Left cardiac atrium (tissue), 4 donors: Measurements from ENCODE around the gene ZBTB32. TPM values are rescaled to one million over a fixed set of nuclear protein-coding genes. Genes with fewer than 3 reads are reported as not detected.
"Not testable (repeated sequence)": the region's sequence is repeated elsewhere in the genome, so short reads cannot be mapped to it uniquely, and the experiment has no call there.

ENCODE experiments used
- ATAC-seq, 2 donors: fragments of 200-7000 bp; cut with Tn5 transposase; one replicate each; pipeline ENCODE4 v1.9.1; 2020; ENCODE audit warnings: mild to moderate bottlenecking in 2 of 2, moderate library complexity in 2 of 2
- DNase-seq: peaks from one replicate; pipeline ENCODE4 v3.0.0-alpha.2; 2020
- intact Hi-C, 2 donors: fragments of 100-400 bp; cut with DNase I; formaldehyde crosslinking; loops; one replicate each; pipeline versions ENCODE4 v1.14.1 to v1.15.1; 2022 to 2023
- long read RNA-seq: library from polyadenylated mRNA; unstranded; transcript quantifications from one replicate; pipeline ENCODE4 v2.0.0, GENCODE V29; 2021
- total RNA-seq, 2 donors: library from RNA; stranded (reverse); fragmentation: NEBNext Ultra II Directional; extraction: Animal tissue kit (Norgen Biotek cat#: 25700); gene quantifications; one replicate each; pipeline ENCODE4 v1.2.1, GENCODE V29; 2021
- donor health status: DM: no; HTN: yes; CAD: no.
- donor health status: DM: no; HTN: yes; CAD: no; lungs with severe emphysema.
- donor health status: DM: yes; HTN: yes; CAD: no.
- donor health status: Dilated cardiomyopathy.

Gene ZBTB32
- not detected for total RNA-seq
- long read RNA-seq = 0 reads

DNA sequence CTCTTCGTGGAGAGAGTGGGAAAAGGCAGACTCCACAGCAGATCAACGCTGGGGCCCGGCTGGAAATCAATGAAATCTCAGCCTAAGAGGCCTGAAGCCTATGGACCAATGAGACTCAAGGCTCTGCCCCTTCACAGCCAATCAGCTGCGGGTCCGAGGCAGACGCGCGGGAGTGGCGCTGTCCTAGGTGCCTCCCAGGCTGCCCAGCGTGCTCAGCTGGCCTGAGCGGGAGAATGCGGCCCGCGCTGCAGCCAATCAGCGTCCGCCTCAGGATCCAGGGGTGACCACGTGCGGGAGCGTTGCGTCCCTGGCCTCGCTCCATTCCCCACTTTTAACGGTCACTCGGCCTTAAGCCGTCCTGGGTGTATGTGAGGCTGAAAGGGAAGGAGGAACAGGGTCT lies at the start of gene ZBTB32:
ZBTB32 (plus strand) TSS at position 341 of the 400 bp plus-strand sequence. CDS start 10,069 bp downstream, outside the sequence.
- intact Hi-C loops = no loop called here
- peak in 1 of 2 donors; percentile 27 for ATAC-seq
- no peak for DNase-seq

DNA sequence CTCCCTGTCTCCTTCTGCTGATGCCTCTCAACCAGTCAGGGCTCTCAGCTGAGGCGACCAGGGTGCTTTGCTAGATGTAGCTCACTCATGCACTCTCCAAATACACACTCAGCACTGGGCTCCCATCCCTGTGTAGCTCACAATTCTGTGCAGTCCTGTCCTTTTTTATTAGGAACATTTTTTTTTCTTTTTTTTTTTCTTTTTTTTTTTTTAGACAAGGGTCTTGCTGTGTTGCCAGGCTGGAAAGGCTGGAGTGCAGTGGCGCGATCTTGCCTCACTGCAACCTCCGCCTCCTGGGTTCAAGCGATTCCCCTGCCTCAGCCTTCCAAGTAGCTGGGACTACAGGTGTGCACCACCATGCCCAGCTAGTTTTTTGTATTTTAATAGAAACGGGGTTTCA lies 49.5 kb upstream of the ZBTB32 start:
- intact Hi-C loops, ATAC-seq, DNase-seq: not testable (repeated sequence)

DNA sequence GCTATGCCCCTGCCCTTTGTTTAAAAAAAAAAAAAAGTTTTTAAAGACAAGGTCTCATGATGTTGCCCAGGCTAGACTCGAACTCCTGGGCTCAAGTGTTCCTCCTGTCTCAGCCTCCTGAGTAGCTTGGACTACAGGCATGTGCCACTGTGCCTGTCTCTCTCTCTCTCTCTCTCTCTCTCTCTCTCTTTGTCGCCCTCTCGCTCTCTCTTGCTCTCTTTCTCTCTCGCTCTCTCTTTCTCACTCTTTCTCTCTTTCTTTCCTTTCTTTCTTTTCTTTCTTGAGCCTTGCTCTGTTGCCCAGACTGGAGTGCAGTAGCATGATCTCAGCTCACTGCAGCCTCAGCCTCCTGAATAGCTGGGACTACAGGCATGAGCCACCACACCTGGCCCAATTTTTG lies 48.8 kb upstream of the ZBTB32 start:
- DNase-seq (no peak), ATAC-seq (no peak)
- intact Hi-C loops = no loop called here

GRCh38 chr19:35656700-35657099 lies 47.7 kb upstream of the ZBTB32 start:
- ATAC-seq (no peak), DNase-seq (no peak)
- intact Hi-C loops = no loop called here

GRCh38 chr19:35657904-35658700 lies 46.3 kb upstream of the ZBTB32 start:
- ATAC-seq (no peak), DNase-seq (no peak)
- intact Hi-C loops = no loop called here

DNA sequence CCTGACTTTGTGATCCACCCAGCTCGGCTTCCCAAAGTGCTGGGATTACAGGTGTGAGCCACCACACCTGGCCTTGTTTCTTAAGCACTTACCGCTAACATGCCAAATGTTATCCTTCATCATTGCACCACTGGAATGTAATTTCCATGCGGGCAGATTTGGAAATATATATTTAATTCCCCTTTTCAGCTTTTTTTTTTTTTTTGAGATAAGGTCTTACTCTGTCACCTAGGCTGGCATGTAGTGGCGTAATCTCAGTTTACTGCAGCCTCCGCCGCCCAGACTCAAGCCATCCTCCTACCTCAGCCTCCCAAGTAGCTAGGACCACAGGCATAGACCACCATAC lies 42.4 kb upstream of the ZBTB32 start:
- ATAC-seq = no peak
- intact Hi-C loops = no loop called here

GRCh38 chr19:35663981-35664380 lies 40.4 kb upstream of the ZBTB32 start:
- intact Hi-C loops = no loop called here

More for the DNA sequence above, 42.4 kb upstream of the ZBTB32 start:
- no peak for DNase-seq

DNA sequence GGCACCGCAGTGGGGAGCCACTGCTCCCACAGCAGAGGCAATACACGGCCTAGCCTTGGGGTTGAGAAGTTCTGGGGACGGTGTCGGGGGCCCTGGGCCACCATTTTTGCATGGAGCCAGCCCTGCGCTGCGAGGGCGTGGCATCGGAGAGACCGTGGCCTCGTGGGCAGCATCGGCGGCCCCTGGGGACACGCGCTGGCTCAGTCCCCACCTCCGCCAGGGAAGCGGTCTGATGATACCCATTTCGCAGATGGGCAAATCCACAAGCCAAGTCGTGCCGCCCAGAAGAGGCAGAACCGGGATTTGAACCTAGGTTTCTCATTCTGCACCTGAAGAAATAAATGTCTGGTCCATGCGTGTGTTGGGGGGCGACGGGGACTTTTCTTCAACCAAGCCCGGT lies 39.2 kb upstream of the ZBTB32 start:
- DNase-seq (no peak), ATAC-seq (no peak)
- intact Hi-C loops = no loop called here

More at GRCh38 chr19:35663981-35664380, 40.4 kb upstream of the ZBTB32 start:
- ATAC-seq (no peak), DNase-seq (no peak)

DNA sequence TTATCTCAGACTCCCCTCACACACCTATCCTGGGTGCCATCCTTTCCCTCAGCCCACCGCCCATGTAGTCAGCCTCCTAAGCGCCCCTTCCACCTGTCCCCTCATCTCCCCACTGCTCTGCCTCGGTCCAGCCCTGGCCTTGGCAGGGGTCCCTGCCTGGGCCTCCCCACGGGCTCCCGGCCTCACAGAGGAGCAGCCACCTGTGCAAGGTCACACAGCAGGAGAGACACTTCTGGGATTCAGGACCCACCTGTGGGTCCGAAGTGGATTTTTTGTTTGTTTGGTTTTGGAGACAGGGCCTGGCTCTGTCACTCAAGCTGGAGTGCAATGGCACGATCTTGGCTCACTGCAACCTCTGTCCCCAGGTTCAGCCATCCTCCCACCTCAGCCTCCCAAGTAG lies 38.8 kb upstream of the ZBTB32 start:
- DNase-seq (no peak), ATAC-seq (no peak)
- intact Hi-C loops = no loop called here

DNA sequence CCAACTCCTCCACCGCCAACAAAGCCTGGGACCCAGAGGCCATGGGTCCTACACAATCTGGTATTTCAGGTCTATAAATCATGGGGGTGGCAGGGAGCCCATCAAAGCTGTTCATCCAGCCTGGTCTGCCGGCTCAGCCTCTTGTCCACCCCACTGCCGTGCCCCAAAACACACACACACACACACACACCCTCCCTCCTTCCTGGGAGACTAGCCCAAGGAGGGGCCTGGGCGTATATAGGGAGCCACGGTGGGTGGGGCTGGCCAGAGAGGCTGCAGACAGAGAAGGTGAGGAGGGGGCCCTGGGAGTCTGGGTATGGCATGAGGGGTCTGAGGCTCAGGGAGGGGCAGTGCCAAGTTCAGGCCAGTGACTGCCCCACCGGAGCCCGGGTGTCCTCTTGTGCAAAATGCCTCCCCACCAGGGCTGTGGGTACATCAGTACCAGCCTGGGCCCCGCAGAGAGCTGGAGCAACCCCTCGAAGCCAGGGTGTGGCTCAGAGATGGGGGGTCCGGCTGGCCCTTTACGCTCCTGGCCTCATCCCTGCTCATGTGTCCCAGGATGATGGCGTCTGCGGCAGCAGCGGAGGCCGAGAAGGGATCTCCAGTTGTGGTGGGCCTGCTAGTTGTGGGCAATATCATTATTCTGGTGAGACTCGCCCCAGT lies 38.0 kb upstream of the ZBTB32 start, which contains the start of gene UPK1A:
UPK1A (plus strand) TSS at position 267 of the 663 bp plus-strand sequence; CDS start at position 563, 296 bp downstream.
- no peak for DNase-seq
- no peak for ATAC-seq

DNA sequence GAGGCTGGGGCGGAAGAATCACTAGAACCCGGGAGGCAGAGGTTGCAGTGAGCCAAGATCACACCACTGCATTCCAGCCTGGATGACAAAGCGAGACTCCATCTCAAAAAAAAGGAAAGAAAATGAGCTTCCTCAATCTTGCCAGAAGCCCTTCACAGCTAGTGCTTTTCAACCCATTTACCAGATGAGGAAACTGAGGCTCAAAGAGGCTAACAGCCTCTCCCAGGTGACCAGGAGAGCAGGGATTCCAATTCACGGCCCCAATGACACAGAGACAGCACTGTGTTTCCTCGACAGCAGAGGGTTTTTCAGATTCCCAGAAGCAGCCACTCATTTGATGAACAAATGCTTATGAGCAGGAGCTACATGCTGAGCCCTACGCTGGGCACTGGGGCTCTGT lies 34.8 kb upstream of the ZBTB32 start:
- DNase-seq (no peak), ATAC-seq (no peak)
- intact Hi-C loops = no loop called here

More for the DNA sequence above, 38.0 kb upstream of the ZBTB32 start, which contains the start of gene UPK1A:
- intact Hi-C loops = no loop called here

DNA sequence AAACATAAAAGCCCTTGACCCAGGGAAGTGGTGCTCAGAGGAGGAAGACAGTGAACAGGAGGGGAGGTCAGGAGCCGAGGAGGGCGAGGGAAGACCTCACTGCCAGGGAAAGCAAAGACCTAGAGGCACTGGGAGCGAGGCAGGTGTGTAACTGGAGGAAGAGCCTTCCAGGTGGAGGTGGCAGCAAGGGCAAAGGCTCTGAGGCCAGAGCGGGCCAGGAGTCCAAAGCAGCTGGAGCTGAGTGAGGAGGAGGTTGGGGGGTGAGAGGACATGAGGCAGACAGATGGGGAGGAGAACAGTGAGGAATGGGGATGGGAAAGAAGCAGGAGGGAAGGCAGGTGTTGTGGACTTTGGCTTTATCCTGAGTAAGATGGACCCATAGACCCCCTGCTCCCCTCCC lies 34.4 kb upstream of the ZBTB32 start:
- no peak for DNase-seq
- no peak for ATAC-seq
- intact Hi-C loops = no loop called here

GRCh38 chr19:35670686-35671085 lies 33.7 kb upstream of the ZBTB32 start:
- DNase-seq = no peak
- intact Hi-C loops = no loop called here
- no peak for ATAC-seq

GRCh38 chr19:35671818-35672217 lies 32.5 kb upstream of the ZBTB32 start:
- ATAC-seq (no peak), DNase-seq (no peak)
- intact Hi-C loops = no loop called here

DNA sequence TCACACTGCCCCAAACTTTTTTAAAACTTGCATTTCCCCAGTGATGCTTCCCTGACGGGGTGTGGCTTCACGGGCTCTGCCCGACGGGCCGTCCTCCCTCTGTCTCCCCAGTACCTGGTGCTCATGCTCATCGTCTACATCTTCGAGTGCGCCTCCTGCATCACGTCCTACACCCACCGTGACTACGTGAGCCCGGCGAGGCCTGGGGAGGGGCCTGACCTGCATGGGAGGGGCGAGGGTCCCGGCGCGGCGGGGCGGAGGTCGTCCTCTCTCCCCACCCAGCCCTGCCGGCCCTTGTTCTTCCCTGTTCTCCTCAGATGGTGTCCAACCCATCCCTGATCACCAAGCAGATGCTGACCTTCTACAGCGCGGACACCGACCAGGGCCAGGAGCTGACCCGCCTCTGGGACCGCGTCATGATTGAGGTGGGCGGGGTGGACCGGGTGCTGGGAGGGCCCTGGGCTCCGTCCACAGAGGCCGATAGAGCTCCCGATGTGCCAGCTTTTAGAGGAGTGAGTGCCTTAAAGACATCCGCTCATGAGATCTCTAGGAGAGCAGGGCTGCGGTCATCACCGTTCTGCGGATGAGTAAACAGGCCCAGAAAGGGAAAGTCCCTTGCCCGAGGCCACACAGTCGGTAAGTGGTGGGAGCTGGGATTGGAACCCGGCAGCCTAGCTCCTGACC lies 31.1 kb upstream of the ZBTB32 start:
- peak; percentile 65 for DNase-seq
- intact Hi-C loops = no loop called here
- peak; percentile 71 to 93 for ATAC-seq

- DNase-seq (no peak), ATAC-seq (no peak)
- intact Hi-C loops = no loop called here
Observed at GRCh38 chr19:35675589-35676140, 28.7 kb upstream of the ZBTB32 start.

DNA sequence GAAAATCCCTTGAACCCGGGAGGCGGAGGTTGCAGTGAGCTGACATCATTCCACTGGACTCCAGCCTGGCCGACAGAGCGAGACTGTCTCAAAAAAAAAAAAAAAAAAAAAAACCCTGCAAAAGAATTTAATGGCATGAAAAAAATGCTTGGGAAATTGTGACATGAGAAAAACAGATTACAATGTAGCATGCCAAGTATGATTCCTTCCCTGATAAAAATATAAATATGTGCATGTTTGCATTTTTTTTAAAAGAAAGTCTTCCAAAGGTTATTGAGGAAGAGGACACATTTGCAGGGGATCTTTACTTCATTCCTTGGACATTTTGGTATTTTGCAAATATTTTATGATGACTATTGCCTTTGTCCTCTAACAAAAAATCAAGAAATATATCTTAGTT lies 14.5 kb upstream of the ZBTB32 start:
- no peak for ATAC-seq
- DNase-seq = no peak
- intact Hi-C loops = loop anchor here in 1 of 2 donors (5.0 kb wide), 1 partner anchor 127 kb away; no protein-coding TSS in a partner anchor

DNA sequence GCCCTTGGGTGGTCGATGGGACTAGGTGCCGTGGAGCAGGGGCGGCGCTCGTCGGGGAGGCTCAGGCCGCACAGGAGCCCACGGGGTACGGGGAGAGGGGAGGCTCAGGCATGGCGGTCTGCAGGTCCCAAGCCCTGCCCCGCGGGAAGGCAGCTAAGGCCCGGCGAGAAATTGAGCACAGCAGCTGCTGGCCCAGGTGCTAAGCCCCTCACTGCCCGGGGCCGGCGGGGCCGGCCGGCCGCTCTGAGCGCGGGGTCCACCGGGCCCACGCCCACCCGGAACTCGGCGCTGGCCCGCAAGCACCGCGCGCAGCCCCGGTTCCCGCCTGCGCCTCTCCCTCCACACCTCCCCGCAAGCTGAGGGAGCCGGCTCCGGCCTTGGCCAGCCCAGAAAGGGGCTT lies 13.3 kb upstream of the ZBTB32 start:
- intact Hi-C loops = loop anchor here in 1 of 2 donors (5.0 kb wide), 1 partner anchor 126 kb away; no protein-coding TSS in a partner anchor
- ATAC-seq, DNase-seq: not testable (repeated sequence)

DNA sequence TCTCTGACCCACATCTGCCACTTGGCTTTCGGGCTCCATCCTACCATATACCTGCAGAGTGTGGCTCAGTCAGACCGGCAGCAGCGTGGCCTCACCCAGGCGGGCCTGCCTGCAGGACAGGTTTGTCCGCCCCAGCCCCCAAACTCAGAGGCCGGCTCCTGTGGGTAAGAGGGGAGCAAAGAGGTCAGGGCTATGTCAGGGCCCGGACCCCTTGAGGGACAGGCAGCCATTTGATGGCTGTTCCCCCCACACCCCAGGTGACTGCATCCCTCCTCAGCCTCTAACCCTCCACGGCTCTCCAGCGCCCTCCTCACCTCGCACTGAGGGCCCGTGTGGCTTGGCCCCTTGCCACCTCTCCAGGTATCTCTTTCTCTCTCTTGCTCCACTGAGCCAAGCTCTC lies 12.3 kb upstream of the ZBTB32 start:
- intact Hi-C loops = loop anchor here in 1 of 2 donors (2.0 to 5.0 kb wide), 2 partner anchors 25 to 125 kb away; no protein-coding TSS in a partner anchor
- DNase-seq = no peak
- ATAC-seq = no peak
